CD4-positive, alpha-beta T cell treated with Interleukin-21 for 1 hour (primary cell): ENCODE results near the gene PRAMEF2.
"Not testable (repeated sequence)": the region's sequence is repeated elsewhere in the genome, so short reads cannot be mapped to it uniquely, and the experiment has no call there.

Source experiments
- DNase-seq: peaks from one replicate; pipeline ENCODE4 v3.0.0-alpha.2; 2020

The PRAMEF2 gene

GRCh38 chr1:12856786-12857185, at the start of gene PRAMEF2:
Gene PRAMEF2 (plus strand): TSS chr1:12857086. CDS start chr1:12859010, 1,924 bp downstream.
- not testable (repeated sequence) for DNase-seq

- no peak for DNase-seq
Observed at GRCh38 chr1:12809933-12810332, 47.0 kb upstream of the PRAMEF2 start.

- no peak for DNase-seq
Observed at GRCh38 chr1:12810691-12811408, 46.0 kb upstream of the PRAMEF2 start.

- no peak for DNase-seq
Observed at GRCh38 chr1:12811409-12811784, 45.5 kb upstream of the PRAMEF2 start.

GRCh38 chr1:12819061-12819460, 37.8 kb upstream of the PRAMEF2 start:
- not testable (repeated sequence) for DNase-seq

- not testable (repeated sequence) for DNase-seq
Observed at GRCh38 chr1:12831310-12831709, 25.6 kb upstream of the PRAMEF2 start, which contains the start of gene PRAMEF11. Gene PRAMEF11 (minus strand): TSS chr1:12831410. CDS start chr1:12828789, 2,621 bp downstream.

- not testable (repeated sequence) for DNase-seq
Observed at GRCh38 chr1:12833251-12833650, 23.6 kb upstream of the PRAMEF2 start.

- DNase-seq, result not testable (repeated sequence)
Observed at GRCh38 chr1:12848620-12849019, 8.3 kb upstream of the PRAMEF2 start, which contains the start of gene HNRNPCL1. Gene HNRNPCL1 (minus strand): TSS chr1:12848720. CDS start chr1:12848289, 431 bp downstream.

- DNase-seq, result no peak
Observed at GRCh38 chr1:12851779-12852178, 5.1 kb upstream of the PRAMEF2 start.

- DNase-seq, result not testable (repeated sequence)
Observed at GRCh38 chr1:12863131-12863880, 6.4 kb downstream of the PRAMEF2 start.

GRCh38 chr1:12878453-12878852, 21.6 kb downstream of the PRAMEF2 start:
- DNase-seq, result not testable (repeated sequence)

- DNase-seq, result not testable (repeated sequence)
Observed at GRCh38 chr1:12886101-12886500, 29.2 kb downstream of the PRAMEF2 start, which contains the start of gene PRAMEF4. Gene PRAMEF4 (minus strand): TSS chr1:12886201. CDS start chr1:12883394, 2,807 bp downstream.

- DNase-seq, result not testable (repeated sequence)
Observed at GRCh38 chr1:12898170-12898569, 41.3 kb downstream of the PRAMEF2 start, which contains the start of gene PRAMEF10. Gene PRAMEF10 (minus strand): TSS chr1:12898270. CDS start chr1:12895847, 2,423 bp downstream.

GRCh38 chr1:12899186-12899585, 42.3 kb downstream of the PRAMEF2 start:
- not testable (repeated sequence) for DNase-seq

- DNase-seq, result not testable (repeated sequence)
Observed at GRCh38 chr1:12903793-12904572, 47.1 kb downstream of the PRAMEF2 start.
